ENCODE results near the gene DHFR2.
"Not testable (repeated sequence)": the region's sequence is repeated elsewhere in the genome, so short reads cannot be mapped to it uniquely, and the experiment has no call there.

The DHFR2 gene

GRCh38 chr3:94081884-94082283 lies 19.2 kb upstream of the DHFR2 start:
- in situ Hi-C loops (cut with HindIII; ENCODE audit: low pct_unique_long_range_greater_than_20kb, low sequenced_read_pairs): no loop called here
- TF ChIP-seq JUND (IDR thresholded peaks at IDR 0.05; ENCODE audit: low read depth): no peak
- no peak for DNase-seq (ENCODE audit: low read depth in 1 of 2, low spot score in 1 of 2)

DNA sequence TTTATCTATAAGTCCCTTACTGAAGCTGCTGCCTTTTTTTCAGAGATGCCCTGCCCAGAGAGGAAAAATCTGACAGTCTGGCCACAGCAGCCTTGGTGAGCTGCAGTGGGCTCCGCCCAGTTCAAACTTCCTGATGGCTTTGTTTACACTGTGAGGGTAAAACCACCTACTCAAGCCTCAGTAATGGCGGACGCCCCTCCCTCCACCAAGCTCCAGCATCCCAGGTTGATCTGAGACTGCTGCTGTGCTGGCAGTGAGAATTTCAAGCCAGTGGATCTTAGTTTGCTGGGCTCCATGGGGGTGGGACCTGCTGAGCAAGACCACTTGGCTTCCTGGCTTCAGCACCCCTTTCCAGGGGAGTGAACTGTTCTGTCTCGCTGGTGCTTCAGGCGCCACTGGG lies 17.8 kb upstream of the DHFR2 start:
- DNase-seq (ENCODE audit: low read depth in 1 of 2, low spot score in 1 of 2); in situ Hi-C loops (cut with HindIII; ENCODE audit: low pct_unique_long_range_greater_than_20kb, low sequenced_read_pairs): not testable (repeated sequence)

DNA sequence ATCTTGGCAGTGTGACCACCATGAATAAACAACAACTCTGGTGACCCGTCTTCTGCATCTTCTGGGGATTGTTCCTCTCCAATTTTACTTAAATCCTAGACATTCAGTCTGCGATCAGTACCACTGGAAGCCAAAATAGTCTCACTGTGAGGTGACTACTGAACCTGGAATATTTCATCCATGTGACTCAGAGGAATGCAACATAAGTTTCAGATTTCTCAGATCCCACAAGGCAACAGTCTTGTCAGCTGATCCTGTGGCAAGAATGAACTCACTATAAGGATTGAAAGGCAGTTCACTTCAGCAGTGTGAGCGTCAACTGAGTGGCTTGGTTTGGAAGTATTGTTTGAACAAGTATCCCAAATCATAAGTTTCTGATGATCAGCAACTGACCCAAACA lies 13.3 kb upstream of the DHFR2 start:
- no peak for DNase-seq (ENCODE audit: low read depth in 1 of 2, low spot score in 1 of 2)
- in situ Hi-C loops (cut with HindIII; ENCODE audit: low pct_unique_long_range_greater_than_20kb, low sequenced_read_pairs): no loop called here
- no peak for TF ChIP-seq JUND (IDR thresholded peaks at IDR 0.05; ENCODE audit: low read depth)

DNA sequence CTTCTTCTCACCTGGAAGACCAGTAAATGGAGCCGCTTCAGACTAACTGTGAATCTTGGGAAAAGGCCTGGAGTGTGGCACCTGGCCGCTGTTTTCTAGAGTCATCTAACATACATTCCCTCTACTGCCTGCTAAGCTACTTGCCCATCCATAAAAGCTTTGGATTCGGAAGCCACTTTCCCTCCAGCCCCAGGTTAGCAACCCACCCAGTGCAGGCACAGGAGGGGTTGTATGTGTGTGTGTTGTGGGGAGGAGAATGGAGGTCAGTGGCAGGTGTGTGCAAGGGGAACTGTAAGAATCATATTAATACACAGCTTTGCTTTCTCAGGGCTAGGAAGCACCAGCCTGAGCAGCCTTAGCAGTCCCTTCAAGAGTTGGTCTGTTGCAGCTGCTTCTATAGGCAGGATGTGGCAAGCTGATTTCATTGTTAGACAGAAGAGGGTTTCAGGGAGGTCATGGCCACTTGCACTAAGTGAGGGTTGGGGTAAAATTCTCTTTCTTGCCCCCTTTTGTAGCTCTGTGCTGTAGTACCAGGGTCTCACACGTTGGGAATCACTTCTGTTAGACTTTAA lies 9.1 kb upstream of the DHFR2 start:
- in situ Hi-C loops (cut with HindIII; ENCODE audit: low pct_unique_long_range_greater_than_20kb, low sequenced_read_pairs): no loop called here
- no peak for TF ChIP-seq JUND (IDR thresholded peaks at IDR 0.05; ENCODE audit: low read depth)
- no peak for DNase-seq (ENCODE audit: low read depth in 1 of 2, low spot score in 1 of 2)

- DNase-seq (ENCODE audit: low read depth in 1 of 2, low spot score in 1 of 2): no peak
- in situ Hi-C loops (cut with HindIII; ENCODE audit: low pct_unique_long_range_greater_than_20kb, low sequenced_read_pairs): no loop called here
- TF ChIP-seq JUND (IDR thresholded peaks at IDR 0.05; ENCODE audit: low read depth): no peak
Observed at GRCh38 chr3:94070341-94070911, 7.7 kb upstream of the DHFR2 start.

DNA sequence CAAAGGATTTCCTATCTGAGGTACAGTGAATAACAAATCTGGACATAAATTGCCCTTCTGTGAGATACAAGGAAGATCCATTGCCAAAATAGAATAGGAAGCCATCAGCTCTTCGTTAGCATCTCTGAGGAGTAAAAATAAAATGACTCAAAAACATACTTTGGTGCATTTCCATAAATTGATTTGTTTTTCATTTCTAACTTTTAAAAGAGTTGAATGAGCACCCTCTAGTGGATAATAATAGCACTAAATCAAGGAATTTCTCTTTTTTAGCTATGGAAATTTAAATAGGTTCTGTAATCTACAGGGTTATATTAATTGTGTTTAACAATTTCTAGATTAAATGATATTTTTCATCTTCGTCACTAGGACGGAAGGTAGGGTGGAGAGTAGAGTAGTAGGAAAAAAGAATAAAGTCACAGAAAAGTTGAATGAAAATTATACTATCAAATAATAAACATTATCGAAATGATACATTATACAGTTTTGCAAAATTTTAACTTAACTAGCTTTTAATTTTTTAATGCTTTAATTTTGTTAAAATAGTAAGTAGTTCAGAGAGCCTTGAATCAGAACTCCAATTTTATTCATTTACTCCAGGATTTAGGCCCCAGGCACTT lies 6.6 kb upstream of the DHFR2 start:
- in situ Hi-C loops (cut with HindIII; ENCODE audit: low pct_unique_long_range_greater_than_20kb, low sequenced_read_pairs): no loop called here

GRCh38 chr3:94066506-94067500 lies 4.1 kb upstream of the DHFR2 start:
- no peak for DNase-seq (ENCODE audit: low read depth in 1 of 2, low spot score in 1 of 2)
- no peak for TF ChIP-seq JUND (IDR thresholded peaks at IDR 0.05; ENCODE audit: low read depth)
- in situ Hi-C loops (cut with HindIII; ENCODE audit: low pct_unique_long_range_greater_than_20kb, low sequenced_read_pairs): no loop called here

More for the DNA sequence above, 6.6 kb upstream of the DHFR2 start:
- TF ChIP-seq JUND (IDR thresholded peaks at IDR 0.05; ENCODE audit: low read depth): no peak
- peak in 1 of 2 experiments; percentile 10 for DNase-seq (ENCODE audit: low read depth in 1 of 2, low spot score in 1 of 2)

GRCh38 chr3:94065819-94066480 lies 3.2 kb upstream of the DHFR2 start:
- no peak for DNase-seq (ENCODE audit: low read depth in 1 of 2, low spot score in 1 of 2)
- no peak for TF ChIP-seq JUND (IDR thresholded peaks at IDR 0.05; ENCODE audit: low read depth)
- in situ Hi-C loops (cut with HindIII; ENCODE audit: low pct_unique_long_range_greater_than_20kb, low sequenced_read_pairs): no loop called here

GRCh38 chr3:94065122-94065521 lies 2.4 kb upstream of the DHFR2 start:
- in situ Hi-C loops (cut with HindIII; ENCODE audit: low pct_unique_long_range_greater_than_20kb, low sequenced_read_pairs): no loop called here
- no peak for TF ChIP-seq JUND (IDR thresholded peaks at IDR 0.05; ENCODE audit: low read depth)
- DNase-seq (ENCODE audit: low read depth in 1 of 2, low spot score in 1 of 2): no peak

DNA sequence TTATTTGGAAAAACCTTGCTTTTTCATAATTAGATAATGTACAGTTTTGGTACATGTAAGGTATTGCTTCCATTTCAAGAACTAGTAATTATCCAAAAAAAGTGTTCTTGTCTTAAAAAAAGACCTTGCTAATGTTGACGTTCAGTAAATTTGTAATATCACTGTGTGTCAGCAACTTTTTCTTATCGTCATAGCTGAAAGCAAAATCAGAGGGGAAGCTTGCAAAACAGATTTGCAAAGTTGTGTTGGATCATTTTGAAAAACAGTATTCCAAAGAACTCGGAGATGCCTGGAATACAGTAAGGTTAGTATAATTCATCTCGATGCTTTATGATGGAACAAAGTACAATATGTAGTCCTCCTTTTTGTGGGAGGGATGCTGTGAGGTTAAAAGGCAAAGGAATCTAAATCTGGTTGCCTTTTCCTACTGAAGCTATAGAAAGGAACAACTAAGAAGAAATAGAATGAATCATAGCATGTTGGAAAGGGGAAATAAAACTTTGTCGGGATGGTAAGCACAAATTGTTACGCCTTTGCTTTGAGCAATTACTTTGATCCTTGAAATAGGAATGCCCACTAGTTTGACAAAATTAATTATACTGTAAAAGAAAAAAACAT lies 1.6 kb upstream of the DHFR2 start:
- in situ Hi-C loops (cut with HindIII; ENCODE audit: low pct_unique_long_range_greater_than_20kb, low sequenced_read_pairs): no loop called here
- TF ChIP-seq JUND (IDR thresholded peaks at IDR 0.05; ENCODE audit: low read depth): no peak
- DNase-seq (ENCODE audit: low read depth in 1 of 2, low spot score in 1 of 2): no peak

DNA sequence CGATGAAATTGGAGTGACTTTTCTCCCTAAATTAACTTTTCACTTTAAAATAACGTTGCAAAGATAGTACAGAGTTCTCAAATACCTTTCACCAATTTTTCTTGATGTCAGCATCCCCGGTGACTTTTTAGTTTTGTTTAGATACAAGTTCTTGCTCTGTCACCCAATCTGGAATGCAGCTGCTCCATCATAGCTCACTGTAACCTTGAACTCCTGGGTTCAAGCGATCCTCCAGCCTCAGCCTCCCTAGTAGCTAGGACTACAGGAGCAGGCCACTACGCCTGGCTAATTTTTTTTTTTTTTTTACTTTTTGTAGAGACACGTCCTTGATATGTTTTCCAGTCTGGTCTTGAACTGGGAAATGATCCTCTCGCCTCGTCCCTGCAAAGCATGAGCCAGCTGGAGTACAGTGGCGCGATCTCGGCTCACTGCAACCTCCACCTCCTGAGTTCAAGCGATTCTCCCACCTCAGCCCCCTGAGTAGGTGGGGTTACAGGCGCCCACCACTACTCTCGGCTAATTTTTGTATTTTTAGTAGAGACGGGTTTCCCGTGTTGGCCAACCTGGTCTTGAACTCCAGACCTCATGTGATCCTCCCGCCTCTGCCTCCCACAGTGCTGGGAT lies 892 bp upstream of the DHFR2 start:
- in situ Hi-C loops (cut with HindIII; ENCODE audit: low pct_unique_long_range_greater_than_20kb, low sequenced_read_pairs): no loop called here
- no peak for DNase-seq (ENCODE audit: low read depth in 1 of 2, low spot score in 1 of 2)
- no peak for TF ChIP-seq JUND (IDR thresholded peaks at IDR 0.05; ENCODE audit: low read depth)
